SU-DHL-6 (cell line): ENCODE measurements around the gene LHFPL6.

ENCODE experiments used
- H2AFZ ChIP-seq: fragments of 200-600 bp; sonication (generic); 2 replicates; pipeline ENCODE4 v1.6.1; 2014; ENCODE audit warnings: low read depth, mild to moderate bottlenecking, moderate library complexity, mixed read lengths, antibody characterized with exemption, low read length; ENCODE audit not compliant: severe bottlenecking
- H3F3A ChIP-seq: fragments of 200-600 bp; shearing (Covaris generic); 2 replicates; pipeline ENCODE4 v1.6.0; 2016; ENCODE audit warnings: antibody characterized with exemption, mild to moderate bottlenecking; ENCODE audit not compliant: insufficient read depth
- H3K27ac ChIP-seq: fragments of 200-600 bp; sonication (generic); 2 replicates; pipeline ENCODE4 v1.5.1; 2016; ENCODE audit warnings: low read depth, mild to moderate bottlenecking, low read length, moderate library complexity, mixed read lengths
- H3K27me3 ChIP-seq: fragments of 200-600 bp; sonication (generic), shearing (Covaris generic); 2 replicates; pipeline ENCODE4 v1.6.0; 2014; ENCODE audit warnings: mild to moderate bottlenecking, low read length
- H3K36me3 ChIP-seq: fragments of 200-600 bp; sonication (generic); 2 replicates; pipeline ENCODE4 v1.6.1; 2014; ENCODE audit warnings: mild to moderate bottlenecking, low read length, mixed read lengths
- H3K4me2 ChIP-seq: fragments of 300-600, 200-600 bp; shearing (Covaris generic), sonication (generic); 2 replicates; pipeline ENCODE4 v1.6.0; 2014; ENCODE audit warnings: low read length, low read depth, mild to moderate bottlenecking; ENCODE audit not compliant: poor library complexity, severe bottlenecking
- H3K4me3 ChIP-seq: fragments of 200-600 bp; sonication (generic); 2 replicates; pipeline ENCODE4 v1.5.1; 2014; ENCODE audit warnings: antibody characterized with exemption, low read length, mild to moderate bottlenecking, mixed read lengths; ENCODE audit not compliant: insufficient read depth, poor library complexity, severe bottlenecking
- H3K79me2 ChIP-seq: fragments of 200-600 bp; sonication (generic); 2 replicates; pipeline ENCODE4 v1.6.1; 2014; ENCODE audit warnings: mild to moderate bottlenecking, low read length, moderate library complexity; ENCODE audit not compliant: insufficient read depth
- H3K9ac ChIP-seq: fragments of 200-600 bp; sonication (generic); 2 replicates; pipeline ENCODE4 v1.7.0; 2014; ENCODE audit warnings: mild to moderate bottlenecking, low read length
- H3K9me2 ChIP-seq: fragments of 200-600 bp; sonication (generic); replicated peaks from 2 replicates; pipeline ENCODE4 v1.6.1; 2014; ENCODE audit warnings: low read length; ENCODE audit not compliant: insufficient read depth
- H3K9me3 ChIP-seq: fragments of 200-600 bp; sonication (generic); 2 replicates; pipeline ENCODE4 v1.6.1; 2014; ENCODE audit warnings: low read length, mixed read lengths; ENCODE audit not compliant: insufficient read depth
- H4K20me1 ChIP-seq: fragments of 200-600 bp; sonication (generic); 2 replicates; pipeline ENCODE4 v1.6.1; 2014; ENCODE audit warnings: low read depth, mild to moderate bottlenecking, antibody characterized with exemption, low read length, moderate library complexity, mixed read lengths
- EZH2phosphoT487 ChIP-seq: fragments of 200-600 bp; sonication (generic), shearing (Covaris generic); conservative IDR thresholded peaks from 2 replicates; pipeline ENCODE4 v1.6.1; 2018; ENCODE audit warnings: mild to moderate bottlenecking, antibody characterized with exemption, low read length, moderate library complexity, mixed read lengths
- TF ChIP-seq, protein P1 (sequence below): fragments of 200-600 bp; sonication (generic); IDR thresholded peaks from one replicate; pipeline ENCODE4 v1.5.1; 2017; ENCODE audit warnings: antibody characterized with exemption, mild to moderate bottlenecking, low read length, moderate library complexity; ENCODE audit not compliant: insufficient read depth, poor library complexity, severe bottlenecking

LHFPL6 gene

GRCh38 chr13:39394796-39395678 lies 208.0 kb downstream of the LHFPL6 start:
- H3K27me3 ChIP-seq, result no peaks in the 10 kb centered on the region
- no peak for TF ChIP-seq EZH2phosphoT487
- TF ChIP-seq, protein P1, sequence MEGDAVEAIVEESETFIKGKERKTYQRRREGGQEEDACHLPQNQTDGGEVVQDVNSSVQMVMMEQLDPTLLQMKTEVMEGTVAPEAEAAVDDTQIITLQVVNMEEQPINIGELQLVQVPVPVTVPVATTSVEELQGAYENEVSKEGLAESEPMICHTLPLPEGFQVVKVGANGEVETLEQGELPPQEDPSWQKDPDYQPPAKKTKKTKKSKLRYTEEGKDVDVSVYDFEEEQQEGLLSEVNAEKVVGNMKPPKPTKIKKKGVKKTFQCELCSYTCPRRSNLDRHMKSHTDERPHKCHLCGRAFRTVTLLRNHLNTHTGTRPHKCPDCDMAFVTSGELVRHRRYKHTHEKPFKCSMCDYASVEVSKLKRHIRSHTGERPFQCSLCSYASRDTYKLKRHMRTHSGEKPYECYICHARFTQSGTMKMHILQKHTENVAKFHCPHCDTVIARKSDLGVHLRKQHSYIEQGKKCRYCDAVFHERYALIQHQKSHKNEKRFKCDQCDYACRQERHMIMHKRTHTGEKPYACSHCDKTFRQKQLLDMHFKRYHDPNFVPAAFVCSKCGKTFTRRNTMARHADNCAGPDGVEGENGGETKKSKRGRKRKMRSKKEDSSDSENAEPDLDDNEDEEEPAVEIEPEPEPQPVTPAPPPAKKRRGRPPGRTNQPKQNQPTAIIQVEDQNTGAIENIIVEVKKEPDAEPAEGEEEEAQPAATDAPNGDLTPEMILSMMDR, result no peak
- H3F3A ChIP-seq, result no peaks in the 10 kb centered on the region
- H3K4me3 ChIP-seq, result no peak overlapping the region
- H3K36me3 ChIP-seq, result no peaks in the 10 kb centered on the region
- H3K9me2 ChIP-seq, result no peaks in the 10 kb centered on the region
- H3K9ac ChIP-seq, result no peak overlapping the region
- H3K9me3 ChIP-seq, result no peaks in the 10 kb centered on the region
- H3K27ac ChIP-seq, result no peak overlapping the region
- H4K20me1 ChIP-seq, result no peaks in the 10 kb centered on the region
- no peak overlapping the region for H3K4me2 ChIP-seq
- H3K79me2 ChIP-seq, result no peaks in the 10 kb centered on the region
- H2AFZ ChIP-seq, result no peak overlapping the region

DNA sequence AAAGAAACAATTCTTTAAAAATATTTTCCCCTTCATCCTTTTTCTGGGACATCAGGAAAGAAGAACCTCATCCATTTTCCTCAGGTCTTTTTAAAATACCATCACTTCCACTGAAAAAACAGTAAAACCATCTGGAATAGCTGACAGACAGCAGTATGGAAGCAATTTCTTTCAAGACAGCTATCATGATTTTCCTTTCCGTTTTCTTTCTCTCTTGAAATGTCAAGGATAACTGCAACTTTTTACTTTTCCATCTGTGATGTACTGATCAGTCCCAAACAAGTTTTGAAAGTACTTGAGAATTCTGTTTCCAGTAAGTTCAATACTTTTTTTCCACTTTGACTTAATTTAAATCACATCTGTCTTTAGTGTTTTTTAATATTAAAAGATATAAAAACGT lies 211.2 kb downstream of the LHFPL6 start:
- no peaks in the 10 kb centered on the region for H3K27me3 ChIP-seq

GRCh38 chr13:39389013-39389412 lies 214.0 kb downstream of the LHFPL6 start:
- no peak overlapping the region for H2AFZ ChIP-seq
- no peaks in the 10 kb centered on the region for H3K79me2 ChIP-seq
- H3K27me3 ChIP-seq, result no peaks in the 10 kb centered on the region
- no peaks in the 10 kb centered on the region for H3K36me3 ChIP-seq
- no peaks in the 10 kb centered on the region for H3K9me3 ChIP-seq
- H3F3A ChIP-seq, result no peaks in the 10 kb centered on the region
- H3K4me2 ChIP-seq, result no peak overlapping the region
- H4K20me1 ChIP-seq, result no peaks in the 10 kb centered on the region
- no peaks in the 10 kb centered on the region for H3K9me2 ChIP-seq
- no peak overlapping the region for H3K4me3 ChIP-seq
- no peak overlapping the region for H3K27ac ChIP-seq
- TF ChIP-seq, protein P1, result no peak
- TF ChIP-seq EZH2phosphoT487, result no peak
- H3K9ac ChIP-seq, result no peak overlapping the region

More for the DNA sequence above, 211.2 kb downstream of the LHFPL6 start:
- H4K20me1 ChIP-seq, result no peaks in the 10 kb centered on the region
- no peaks in the 10 kb centered on the region for H3K9me3 ChIP-seq
- no peak overlapping the region for H3K27ac ChIP-seq
- H3K36me3 ChIP-seq, result no peaks in the 10 kb centered on the region
- no peaks in the 10 kb centered on the region for H3K9me2 ChIP-seq
- TF ChIP-seq, protein P1, result no peak
- no peak for TF ChIP-seq EZH2phosphoT487
- H2AFZ ChIP-seq, result no peak overlapping the region
- no peaks in the 10 kb centered on the region for H3K79me2 ChIP-seq
- H3K4me2 ChIP-seq, result no peak overlapping the region
- H3K9ac ChIP-seq, result no peak overlapping the region
- no peak overlapping the region for H3K4me3 ChIP-seq
- no peaks in the 10 kb centered on the region for H3F3A ChIP-seq
